DND-41 (cell line): ENCODE measurements around the gene GPHN.
"Not testable (repeated sequence)": the region's sequence is repeated elsewhere in the genome, so short reads cannot be mapped to it uniquely, and the experiment has no call there.

Source experiments
- ATAC-seq: fragments of 200-7000 bp; cut with Tn5 transposase; 3 replicates; pipeline ENCODE4 v1.9.1; 2021; ENCODE audit warnings: low read depth; ENCODE audit not compliant: insufficient read depth
- DNase-seq: peaks from one replicate; pipeline ENCODE4 v3.0.0-alpha.2; 2020
- H2AFZ ChIP-seq: 2 replicates; pipeline ENCODE4 v1.6.0; 2012; ENCODE audit warnings: low read depth, low read length
- H3K27ac ChIP-seq: 2 replicates; pipeline ENCODE4 v1.5.1; 2012; ENCODE audit warnings: low read length, inconsistent platforms
- H3K27me3 ChIP-seq: fragments of 200-600 bp; sonication (generic); 2 replicates; pipeline ENCODE4 v1.6.0; 2012; ENCODE audit warnings: low read length, mild to moderate bottlenecking, inconsistent platforms; ENCODE audit not compliant: insufficient read depth, poor library complexity
- H3K36me3 ChIP-seq: 2 replicates; pipeline ENCODE4 v1.5.1; 2012; ENCODE audit warnings: low read length, inconsistent platforms; ENCODE audit not compliant: insufficient read depth
- H3K4me1 ChIP-seq: 2 replicates; pipeline ENCODE4 v1.5.1; 2012; ENCODE audit warnings: mild to moderate bottlenecking, low read length; ENCODE audit not compliant: insufficient read depth
- H3K4me2 ChIP-seq: 2 replicates; pipeline ENCODE4 v1.6.0; 2012; ENCODE audit warnings: mild to moderate bottlenecking, moderate library complexity, low read length, inconsistent platforms; ENCODE audit not compliant: insufficient read depth
- H3K4me3 ChIP-seq, 2 experiments: fragments of 200-600 bp in 1 of 2; shearing (Covaris generic) in 1 of 2; 2 replicates each; pipeline ENCODE4 v1.5.1; 2012 to 2016; ENCODE audit warnings: inconsistent platforms in 2 of 2, low read length in 2 of 2, mild to moderate bottlenecking in 2 of 2, low read depth in 1 of 2, moderate library complexity in 1 of 2
- H3K79me2 ChIP-seq: 2 replicates; pipeline ENCODE4 v1.6.0; 2012; ENCODE audit warnings: low read length, inconsistent platforms; ENCODE audit not compliant: insufficient read depth
- H3K9ac ChIP-seq: 2 replicates; pipeline ENCODE4 v1.6.0; 2012; ENCODE audit warnings: low read depth, mild to moderate bottlenecking, inconsistent platforms, low read length, moderate library complexity
- H3K9me3 ChIP-seq: 2 replicates; pipeline ENCODE4 v1.5.1; 2012; ENCODE audit warnings: low read length, moderate library complexity, mild to moderate bottlenecking, inconsistent platforms; ENCODE audit not compliant: insufficient read depth, severe bottlenecking
- H4K20me1 ChIP-seq: 2 replicates; pipeline ENCODE4 v1.6.0; 2012; ENCODE audit warnings: low read length; ENCODE audit not compliant: insufficient read depth
- CTCF ChIP-seq: IDR thresholded peaks from 2 replicates; pipeline ENCODE4 v1.5.1; 2012; ENCODE audit warnings: borderline replicate concordance, low read length, moderate library complexity, mild to moderate bottlenecking; ENCODE audit not compliant: poor library complexity, severe bottlenecking; ENCODE audit errors: extremely low read depth
- EZH2 ChIP-seq: IDR thresholded peaks from 3 replicates; pipeline ENCODE4 v1.6.1; 2012; ENCODE audit warnings: borderline replicate concordance, low read depth, mild to moderate bottlenecking, moderate library complexity, low read length, inconsistent platforms; ENCODE audit not compliant: severe bottlenecking

The GPHN gene

GRCh38 chr14:66496188-66496807, 11.6 kb upstream of the GPHN start:
- no peak overlapping the region for H3K4me2 ChIP-seq

GRCh38 chr14:66496911-66497310, 11.0 kb upstream of the GPHN start:
- Histone ChIP-seq H3K9me3 (no peaks in the 10 kb centered on the region), H3K4me3 (no peak overlapping the region), H3K4me2 (no peak overlapping the region), H4K20me1 (no peaks in the 10 kb centered on the region), H3K27ac (no peak overlapping the region), H3K79me2 (no peaks in the 10 kb centered on the region), H3K36me3 (no peaks in the 10 kb centered on the region), H3K27me3 (no peaks in the 10 kb centered on the region), H3K4me1 (peaks cover 15% of the 10 kb centered on the region), H3K9ac (no peak overlapping the region), H2AFZ (no peak overlapping the region)
- ATAC-seq = no peak
- TF ChIP-seq EZH2 (no peak), CTCF (no peak)
- peak; percentile 10 for DNase-seq

More at GRCh38 chr14:66496188-66496807, 11.6 kb upstream of the GPHN start:
- Histone ChIP-seq H3K4me1 (peaks cover 15% of the 10 kb centered on the region), H3K4me3 (no peak overlapping the region), H3K27me3 (no peaks in the 10 kb centered on the region), H2AFZ (no peak overlapping the region), H3K79me2 (no peaks in the 10 kb centered on the region), H3K36me3 (no peaks in the 10 kb centered on the region), H4K20me1 (no peaks in the 10 kb centered on the region), H3K9ac (no peak overlapping the region), H3K27ac (no peak overlapping the region), H3K9me3 (no peaks in the 10 kb centered on the region)
- TF ChIP-seq EZH2 = no peak
- TF ChIP-seq CTCF = no peak
- no peak for DNase-seq
- no peak for ATAC-seq

GRCh38 chr14:66498311-66498710, 9.6 kb upstream of the GPHN start:
- Histone ChIP-seq H3K27me3 (no peaks in the 10 kb centered on the region), H3K4me3 (no peak overlapping the region), H3K27ac (no peak overlapping the region), H3K9ac (no peak overlapping the region), H2AFZ (no peak overlapping the region), H3K4me1 (peaks cover 15% of the 10 kb centered on the region), H3K4me2 (no peak overlapping the region), H3K9me3 (no peaks in the 10 kb centered on the region), H3K79me2 (no peaks in the 10 kb centered on the region), H4K20me1 (no peaks in the 10 kb centered on the region), H3K36me3 (no peaks in the 10 kb centered on the region)
- TF ChIP-seq EZH2 (no peak), CTCF (no peak)
- no peak for DNase-seq
- ATAC-seq = no peak

GRCh38 chr14:66501592-66501991, 6.4 kb upstream of the GPHN start:
- no peak for DNase-seq
- no peaks in the 10 kb centered on the region for H3K79me2 ChIP-seq
- no peaks in the 10 kb centered on the region for H4K20me1 ChIP-seq
- TF ChIP-seq CTCF (no peak), EZH2 (no peak)
- no peak overlapping the region for H3K4me3 ChIP-seq
- no peak overlapping the region for H3K9ac ChIP-seq
- peaks cover 13% of the 10 kb centered on the region for H3K4me1 ChIP-seq
- no peak for ATAC-seq
- H3K36me3 ChIP-seq = no peaks in the 10 kb centered on the region
- H3K4me2 ChIP-seq = no peak overlapping the region
- no peak overlapping the region for H2AFZ ChIP-seq
- no peaks in the 10 kb centered on the region for H3K27me3 ChIP-seq
- H3K9me3 ChIP-seq = no peaks in the 10 kb centered on the region
- no peak overlapping the region for H3K27ac ChIP-seq

GRCh38 chr14:66502836-66503235, 5.1 kb upstream of the GPHN start:
- H3K27me3 ChIP-seq, H3K36me3 ChIP-seq, ATAC-seq, H3K79me2 ChIP-seq, H3K4me2 ChIP-seq, H3K9me3 ChIP-seq, DNase-seq, H2AFZ ChIP-seq, H3K27ac ChIP-seq, H3K4me3 ChIP-seq, H3K9ac ChIP-seq, H4K20me1 ChIP-seq: not testable (repeated sequence)
- H3K4me1 ChIP-seq = peaks cover 16% of the 10 kb centered on the region
